ENCODE measurements around the gene SCAMP3.
A peak's percentile ranks its signal among the peaks of the same experiment; 100 is the strongest.

Gene SCAMP3

DNA sequence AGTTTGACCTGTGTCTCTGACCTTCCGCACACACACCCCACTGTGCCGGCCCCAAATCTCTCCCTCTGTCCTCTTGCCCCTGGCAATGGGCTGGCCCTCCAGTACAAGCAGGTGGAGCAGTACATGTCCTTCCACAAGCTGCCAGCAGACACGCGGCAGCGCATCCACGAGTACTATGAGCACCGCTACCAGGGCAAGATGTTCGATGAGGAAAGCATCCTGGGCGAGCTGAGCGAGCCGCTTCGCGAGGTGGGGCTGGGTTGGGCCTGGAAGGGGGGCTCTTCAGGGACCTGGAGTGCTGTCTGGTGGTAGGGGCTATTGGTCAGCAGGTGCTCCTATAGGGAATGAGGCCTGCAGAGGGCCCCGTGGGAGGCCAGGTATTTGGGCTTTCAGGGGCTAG is 22.9 kb upstream of the SCAMP3 start:
- Histone ChIP-seq H3K18ac (ENCODE audit: low read depth in 1 of 2, low read length in 2 of 2) (no peak overlapping the region), H4K8ac (ENCODE audit: low read length) (no peak overlapping the region), H2AK5ac (ENCODE audit: low read length, severe bottlenecking) (no peak overlapping the region), H3K4me2 (ENCODE audit: low read length, poor library complexity, severe bottlenecking) (no peak overlapping the region), H3K4ac (ENCODE audit: low read depth in 1 of 2, low read length in 2 of 2) (no peak overlapping the region), H3K36me3 (ENCODE audit: control insufficient read depth in 1 of 2, insufficient read depth in 2 of 2, low read depth in 1 of 2, low read length in 2 of 2) (peaks cover 8 to 43% of the 10 kb centered on the region in 2 experiments), H2AFZ (ENCODE audit: low read depth, low read length) (no peak overlapping the region), H3K27me3 (ENCODE audit: control insufficient read depth in 1 of 2, insufficient read depth in 1 of 2, low read length in 2 of 2) (peaks cover 0 to 3% of the 10 kb centered on the region in 2 experiments), H3K23ac (ENCODE audit: low read length in 2 of 2) (no peak overlapping the region), H3K9me3 (ENCODE audit: control insufficient read depth, low read length) (no peaks in the 10 kb centered on the region), H3K14ac (ENCODE audit: low read length in 2 of 2) (no peak overlapping the region), H2BK12ac (ENCODE audit: low read length in 2 of 2) (no peak overlapping the region), H3K4me1 (ENCODE audit: control insufficient read depth, insufficient read depth, low read depth, low read length) (no peaks in the 10 kb centered on the region), H2BK120ac (ENCODE audit: low read depth, low read length) (no peak overlapping the region), H3K27ac (ENCODE audit: low read length, poor library complexity, severe bottlenecking) (no peak overlapping the region), H3K79me1 (replicated peaks; ENCODE audit: low read length, poor library complexity, severe bottlenecking) (no peaks in the 10 kb centered on the region), H3K9ac (ENCODE audit: low read length) (no peak overlapping the region), H2BK15ac (ENCODE audit: low read depth, poor library complexity, severe bottlenecking) (no peak overlapping the region), H3K4me3 (ENCODE audit: insufficient read depth in 1 of 2, low read depth in 1 of 2, low read length in 2 of 2) (no peak overlapping the region), H4K91ac (ENCODE audit: low read length) (peak overlapping the region; percentile 48), H2BK5ac (ENCODE audit: low read depth, low read length, poor library complexity, severe bottlenecking) (no peak overlapping the region)
- DNase-seq: no peak
- 91% methylated on average over 14 of the region's 14 CpGs for WGBS

DNA sequence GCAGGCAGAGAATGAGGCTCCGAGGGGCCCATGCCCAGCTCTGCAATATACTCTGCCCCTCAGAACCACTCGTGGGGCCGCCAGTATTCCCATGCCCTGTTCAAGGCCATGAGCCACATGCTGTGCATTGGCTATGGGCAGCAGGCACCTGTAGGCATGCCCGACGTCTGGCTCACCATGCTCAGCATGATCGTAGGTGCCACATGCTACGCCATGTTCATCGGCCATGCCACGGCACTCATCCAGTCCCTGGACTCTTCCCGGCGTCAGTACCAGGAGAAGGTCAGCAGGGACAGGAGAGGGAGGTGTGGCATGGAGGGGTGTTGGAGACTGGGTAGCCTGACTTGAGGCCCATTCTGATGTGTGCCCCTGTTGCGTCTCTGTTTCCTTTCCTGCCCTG is 22.3 kb upstream of the SCAMP3 start:
- Histone ChIP-seq H3K18ac (ENCODE audit: low read depth in 1 of 2, low read length in 2 of 2) (no peak overlapping the region), H2BK12ac (ENCODE audit: low read length in 2 of 2) (no peak overlapping the region), H3K4me1 (ENCODE audit: control insufficient read depth, insufficient read depth, low read depth, low read length) (no peaks in the 10 kb centered on the region), H3K9me3 (ENCODE audit: control insufficient read depth, low read length) (no peaks in the 10 kb centered on the region), H3K27ac (ENCODE audit: low read length, poor library complexity, severe bottlenecking) (no peak overlapping the region), H3K23ac (ENCODE audit: low read length in 2 of 2) (no peak overlapping the region), H3K4ac (ENCODE audit: low read depth in 1 of 2, low read length in 2 of 2) (no peak overlapping the region), H3K79me1 (replicated peaks; ENCODE audit: low read length, poor library complexity, severe bottlenecking) (no peaks in the 10 kb centered on the region), H4K91ac (ENCODE audit: low read length) (no peak overlapping the region), H2AK5ac (ENCODE audit: low read length, severe bottlenecking) (no peak overlapping the region), H2AFZ (ENCODE audit: low read depth, low read length) (no peak overlapping the region), H2BK120ac (ENCODE audit: low read depth, low read length) (no peak overlapping the region), H4K8ac (ENCODE audit: low read length) (no peak overlapping the region), H3K27me3 (ENCODE audit: control insufficient read depth in 1 of 2, insufficient read depth in 1 of 2, low read length in 2 of 2) (peaks cover 0 to 3% of the 10 kb centered on the region in 2 experiments), H2BK5ac (ENCODE audit: low read depth, low read length, poor library complexity, severe bottlenecking) (no peak overlapping the region), H3K9ac (ENCODE audit: low read length) (no peak overlapping the region), H3K4me2 (ENCODE audit: low read length, poor library complexity, severe bottlenecking) (no peak overlapping the region), H3K4me3 (ENCODE audit: insufficient read depth in 1 of 2, low read depth in 1 of 2, low read length in 2 of 2) (no peak overlapping the region), H3K36me3 (ENCODE audit: control insufficient read depth in 1 of 2, insufficient read depth in 2 of 2, low read depth in 1 of 2, low read length in 2 of 2) (peaks cover 8 to 43% of the 10 kb centered on the region in 2 experiments), H3K14ac (ENCODE audit: low read length in 2 of 2) (no peak overlapping the region), H2BK15ac (ENCODE audit: low read depth, poor library complexity, severe bottlenecking) (no peak overlapping the region)
- WGBS: 94% methylated on average over 12 of the region's 12 CpGs
- DNase-seq: no peak

DNA sequence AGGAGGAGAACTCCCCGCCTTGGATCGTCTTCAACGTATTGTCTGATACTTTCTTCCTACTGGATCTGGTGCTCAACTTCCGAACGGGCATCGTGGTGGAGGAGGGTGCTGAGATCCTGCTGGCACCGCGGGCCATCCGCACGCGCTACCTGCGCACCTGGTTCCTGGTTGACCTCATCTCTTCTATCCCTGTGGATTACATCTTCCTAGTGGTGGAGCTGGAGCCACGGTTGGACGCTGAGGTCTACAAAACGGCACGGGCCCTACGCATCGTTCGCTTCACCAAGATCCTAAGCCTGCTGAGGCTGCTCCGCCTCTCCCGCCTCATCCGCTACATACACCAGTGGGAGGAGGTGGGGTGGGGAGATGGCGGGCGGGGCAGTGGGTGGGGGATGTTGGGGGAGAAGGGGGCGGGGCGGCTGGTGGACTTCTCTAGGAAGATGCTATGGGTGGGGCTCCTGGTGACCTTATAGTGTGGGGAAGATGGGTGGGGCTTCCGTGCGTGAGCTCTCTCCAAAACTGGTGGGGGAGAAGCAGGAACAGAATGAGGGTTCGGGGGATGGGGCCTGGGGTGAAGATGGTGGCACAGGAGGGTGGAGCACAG is 20.4 kb upstream of the SCAMP3 start:
- H2BK5ac ChIP-seq (ENCODE audit: low read depth, low read length, poor library complexity, severe bottlenecking): no peak overlapping the region
- H4K91ac ChIP-seq (ENCODE audit: low read length): no peak overlapping the region
- no peak overlapping the region for H3K4me3 ChIP-seq (ENCODE audit: insufficient read depth in 1 of 2, low read depth in 1 of 2, low read length in 2 of 2)
- no peaks in the 10 kb centered on the region for H3K9me3 ChIP-seq (ENCODE audit: control insufficient read depth, low read length)
- no peak overlapping the region for H3K4me2 ChIP-seq (ENCODE audit: low read length, poor library complexity, severe bottlenecking)
- H2BK15ac ChIP-seq (ENCODE audit: low read depth, poor library complexity, severe bottlenecking): no peak overlapping the region
- H3K27ac ChIP-seq (ENCODE audit: low read length, poor library complexity, severe bottlenecking): no peak overlapping the region
- no peak overlapping the region for H2AK5ac ChIP-seq (ENCODE audit: low read length, severe bottlenecking)
- H3K18ac ChIP-seq (ENCODE audit: low read depth in 1 of 2, low read length in 2 of 2): no peak overlapping the region
- no peak overlapping the region for H2BK12ac ChIP-seq (ENCODE audit: low read length in 2 of 2)
- WGBS: 97% methylated on average over 29 of the region's 29 CpGs
- no peak overlapping the region for H3K14ac ChIP-seq (ENCODE audit: low read length in 2 of 2)
- no peak overlapping the region for H2BK120ac ChIP-seq (ENCODE audit: low read depth, low read length)
- no peak overlapping the region for H3K4ac ChIP-seq (ENCODE audit: low read depth in 1 of 2, low read length in 2 of 2)
- H3K79me1 ChIP-seq (replicated peaks; ENCODE audit: low read length, poor library complexity, severe bottlenecking): peaks cover 4% of the 10 kb centered on the region
- peak overlapping the region in 1 of 2 experiments; percentile 29 for H3K23ac ChIP-seq (ENCODE audit: low read length in 2 of 2)
- H3K4me1 ChIP-seq (ENCODE audit: control insufficient read depth, insufficient read depth, low read depth, low read length): peaks cover 5% of the 10 kb centered on the region
- DNase-seq: no peak
- no peaks in the 10 kb centered on the region for H3K27me3 ChIP-seq (ENCODE audit: control insufficient read depth in 1 of 2, insufficient read depth in 1 of 2, low read length in 2 of 2)
- no peak overlapping the region for H4K8ac ChIP-seq (ENCODE audit: low read length)
- H2AFZ ChIP-seq (ENCODE audit: low read depth, low read length): no peak overlapping the region
- no peak overlapping the region for H3K9ac ChIP-seq (ENCODE audit: low read length)
- peaks cover 8 to 35% of the 10 kb centered on the region in 2 experiments for H3K36me3 ChIP-seq (ENCODE audit: control insufficient read depth in 1 of 2, insufficient read depth in 2 of 2, low read depth in 1 of 2, low read length in 2 of 2)

DNA sequence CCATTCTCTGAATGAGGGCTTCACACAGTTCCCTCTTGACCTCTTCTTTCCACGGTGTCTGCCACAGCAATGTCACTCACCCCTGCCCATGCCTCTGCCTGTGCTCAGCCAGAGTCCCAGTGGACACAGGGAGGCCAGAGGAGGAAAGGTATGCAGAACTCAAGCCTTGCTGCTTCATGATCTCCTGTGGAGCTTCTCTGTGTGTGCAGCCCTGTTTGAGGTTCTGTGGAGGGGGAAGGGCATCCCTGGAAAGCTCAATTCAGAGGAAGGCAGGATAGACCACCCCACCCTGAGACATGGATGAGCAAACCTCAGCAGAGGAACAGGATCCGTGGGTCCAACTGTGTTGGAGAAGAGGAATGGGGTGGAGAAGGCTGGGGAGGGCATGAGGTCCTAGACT is 17.1 kb upstream of the SCAMP3 start:
- WGBS: 81% methylated on average over 2 of the region's 2 CpGs
- Histone ChIP-seq H3K79me1 (replicated peaks; ENCODE audit: low read length, poor library complexity, severe bottlenecking) (peaks cover 4% of the 10 kb centered on the region), H3K14ac (ENCODE audit: low read length in 2 of 2) (no peak overlapping the region), H3K23ac (ENCODE audit: low read length in 2 of 2) (peak overlapping the region in 1 of 2 experiments; percentile 10), H3K4me3 (ENCODE audit: insufficient read depth in 1 of 2, low read depth in 1 of 2, low read length in 2 of 2) (no peak overlapping the region), H4K91ac (ENCODE audit: low read length) (no peak overlapping the region), H3K36me3 (ENCODE audit: control insufficient read depth in 1 of 2, insufficient read depth in 2 of 2, low read depth in 1 of 2, low read length in 2 of 2) (peaks cover 8 to 15% of the 10 kb centered on the region in 2 experiments), H3K27me3 (ENCODE audit: control insufficient read depth in 1 of 2, insufficient read depth in 1 of 2, low read length in 2 of 2) (no peaks in the 10 kb centered on the region), H3K4ac (ENCODE audit: low read depth in 1 of 2, low read length in 2 of 2) (no peak overlapping the region), H2AK5ac (ENCODE audit: low read length, severe bottlenecking) (no peak overlapping the region), H4K8ac (ENCODE audit: low read length) (no peak overlapping the region), H3K27ac (ENCODE audit: low read length, poor library complexity, severe bottlenecking) (no peak overlapping the region), H2BK120ac (ENCODE audit: low read depth, low read length) (no peak overlapping the region), H3K9ac (ENCODE audit: low read length) (no peak overlapping the region), H2BK12ac (ENCODE audit: low read length in 2 of 2) (no peak overlapping the region), H3K4me2 (ENCODE audit: low read length, poor library complexity, severe bottlenecking) (no peak overlapping the region), H2BK15ac (ENCODE audit: low read depth, poor library complexity, severe bottlenecking) (no peak overlapping the region), H3K4me1 (ENCODE audit: control insufficient read depth, insufficient read depth, low read depth, low read length) (peaks cover 5% of the 10 kb centered on the region), H2AFZ (ENCODE audit: low read depth, low read length) (no peak overlapping the region), H3K9me3 (ENCODE audit: control insufficient read depth, low read length) (no peaks in the 10 kb centered on the region), H3K18ac (ENCODE audit: low read depth in 1 of 2, low read length in 2 of 2) (no peak overlapping the region), H2BK5ac (ENCODE audit: low read depth, low read length, poor library complexity, severe bottlenecking) (no peak overlapping the region)
- DNase-seq: no peak

Data from mesenchymal stem cell (in vitro differentiated cells and primary cell).